Rectal smooth muscle tissue (tissue), 1 donor: ENCODE measurements around the gene NUP210.
"Not testable (repeated sequence)": the region's sequence is repeated elsewhere in the genome, so short reads cannot be mapped to it uniquely, and the experiment has no call there.

Experiments
- H3K27ac ChIP-seq: one replicate; pipeline ENCODE4 v1.7.0; 2013; ENCODE audit warnings: low read depth, low read length, inconsistent platforms
- H3K27me3 ChIP-seq: one replicate; pipeline ENCODE4 v1.7.0; 2013; ENCODE audit warnings: low read length; ENCODE audit not compliant: control insufficient read depth, insufficient read depth
- H3K36me3 ChIP-seq: one replicate; pipeline ENCODE4 v1.7.0; 2013; ENCODE audit warnings: low read length; ENCODE audit not compliant: control insufficient read depth, insufficient read depth
- H3K4me1 ChIP-seq: one replicate; pipeline ENCODE4 v1.7.0; 2013; ENCODE audit warnings: low read length; ENCODE audit not compliant: control insufficient read depth, insufficient read depth
- H3K4me3 ChIP-seq: one replicate; pipeline ENCODE4 v1.7.0; 2013; ENCODE audit warnings: low read length
- H3K9ac ChIP-seq: one replicate; pipeline ENCODE4 v1.7.0; 2013; ENCODE audit warnings: low read length

The NUP210 gene

DNA sequence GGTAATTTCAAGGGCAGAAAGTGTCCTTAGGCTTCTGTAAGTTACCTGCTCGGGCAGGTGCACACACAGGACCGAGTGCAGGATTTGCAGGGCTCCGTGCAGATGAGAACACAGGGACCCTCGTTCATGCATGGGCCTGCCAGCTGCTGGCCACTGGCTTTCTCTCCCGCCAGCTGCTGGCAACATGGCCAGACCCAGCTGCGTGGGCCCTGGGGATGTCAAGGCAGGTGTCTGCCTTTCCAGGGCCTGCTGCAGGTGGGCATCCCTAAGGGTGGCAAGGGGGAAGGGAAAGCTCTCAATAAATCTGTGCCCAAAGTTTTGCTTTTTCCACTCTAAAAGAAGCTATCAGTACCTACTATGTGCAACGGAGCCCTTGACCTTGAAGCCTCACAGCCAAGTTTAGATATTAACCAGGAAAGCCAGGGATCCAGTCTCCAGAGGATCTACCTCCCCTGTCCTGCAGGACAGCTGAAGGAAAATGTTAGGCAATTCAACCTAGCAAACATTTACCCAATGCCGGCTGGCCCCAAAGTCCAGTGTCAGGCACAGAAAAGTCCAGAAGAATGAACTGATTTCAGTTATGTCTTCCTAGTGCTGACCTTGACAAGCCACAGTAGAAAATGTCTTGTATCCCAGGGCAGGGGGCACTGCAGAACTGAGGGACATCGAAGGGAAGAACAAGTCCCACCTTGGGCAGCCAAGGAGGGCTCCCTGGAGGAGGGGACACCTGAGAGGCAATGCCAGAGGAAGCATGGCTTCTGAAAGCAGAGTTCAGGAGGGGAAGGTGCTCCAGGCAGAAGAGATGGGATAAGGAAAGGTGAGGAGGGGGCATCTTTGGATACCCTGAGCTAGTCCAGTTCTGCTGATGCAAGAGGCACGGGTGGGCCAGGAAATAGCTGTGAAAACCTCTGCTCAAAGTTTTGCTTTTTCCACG lies 26.4 kb downstream of the NUP210 start:
- Histone ChIP-seq H3K36me3 (no peaks in the 10 kb centered on the region), H3K9ac (no peak overlapping the region), H3K4me3 (no peak overlapping the region), H3K27ac (no peak overlapping the region), H3K27me3 (no peaks in the 10 kb centered on the region), H3K4me1 (no peaks in the 10 kb centered on the region)

DNA sequence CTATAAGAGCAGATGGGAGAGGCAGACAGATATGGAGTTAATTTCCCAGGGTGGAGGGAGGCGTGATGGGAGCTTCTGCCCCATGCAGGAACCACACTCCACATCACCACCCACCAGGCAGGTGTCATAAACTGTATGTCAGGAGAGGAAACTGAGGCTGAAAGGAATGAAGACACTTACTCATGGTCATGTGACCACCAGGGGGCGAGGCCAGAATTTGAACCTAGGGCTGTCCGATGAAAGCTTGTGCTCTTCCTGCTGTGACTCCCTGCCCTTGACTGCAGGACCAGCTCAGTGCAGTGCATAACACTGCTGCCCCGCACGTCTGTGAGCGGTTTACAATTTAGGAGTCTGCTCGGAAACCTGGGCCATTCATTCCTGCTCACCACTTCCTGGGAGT lies 28.8 kb downstream of the NUP210 start:
- Histone ChIP-seq H3K36me3 (peaks cover 2% of the 10 kb centered on the region), H3K27ac (no peak overlapping the region)

GRCh38 chr3:13389378-13389777 lies 30.7 kb downstream of the NUP210 start:
- Histone ChIP-seq H3K9ac (no peak overlapping the region), H3K36me3 (peaks cover 2% of the 10 kb centered on the region), H3K4me3 (no peak overlapping the region), H3K4me1 (no peaks in the 10 kb centered on the region), H3K27ac (no peak overlapping the region), H3K27me3 (no peaks in the 10 kb centered on the region)

More for the DNA sequence above, 28.8 kb downstream of the NUP210 start:
- Histone ChIP-seq H3K4me1 (no peaks in the 10 kb centered on the region), H3K4me3 (no peak overlapping the region), H3K9ac (no peak overlapping the region), H3K27me3 (no peaks in the 10 kb centered on the region)

DNA sequence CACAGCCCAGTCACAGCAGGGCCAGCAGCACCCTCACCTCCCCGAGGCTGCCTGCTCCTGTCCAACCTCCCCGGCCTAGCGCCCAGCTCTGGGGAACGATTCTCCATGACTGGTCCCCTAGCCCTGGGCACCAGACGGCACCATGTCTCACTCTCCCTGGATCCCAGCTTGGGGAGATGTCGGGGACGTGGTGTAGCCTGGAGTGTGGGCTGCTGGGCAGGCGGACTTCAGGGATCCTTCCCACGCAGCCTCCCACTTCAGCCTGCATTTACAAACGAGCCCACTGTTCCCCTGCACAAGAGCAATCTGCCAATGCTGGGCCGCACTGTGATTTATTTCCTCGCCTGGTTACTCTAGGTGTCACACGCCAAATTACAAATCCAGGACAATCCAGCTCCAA lies 31.3 kb downstream of the NUP210 start:
- H3K36me3 ChIP-seq = peaks cover 2% of the 10 kb centered on the region

GRCh38 chr3:13385373-13385965 lies 34.7 kb downstream of the NUP210 start:
- Histone ChIP-seq H3K9ac (no peak overlapping the region), H3K36me3 (peaks cover 2% of the 10 kb centered on the region), H3K27ac (no peak overlapping the region), H3K4me3 (no peak overlapping the region), H3K4me1 (no peaks in the 10 kb centered on the region), H3K27me3 (no peaks in the 10 kb centered on the region)

More for the DNA sequence above, 31.3 kb downstream of the NUP210 start:
- no peaks in the 10 kb centered on the region for H3K4me1 ChIP-seq
- no peak overlapping the region for H3K27ac ChIP-seq
- no peaks in the 10 kb centered on the region for H3K27me3 ChIP-seq
- no peak overlapping the region for H3K4me3 ChIP-seq
- no peak overlapping the region for H3K9ac ChIP-seq

DNA sequence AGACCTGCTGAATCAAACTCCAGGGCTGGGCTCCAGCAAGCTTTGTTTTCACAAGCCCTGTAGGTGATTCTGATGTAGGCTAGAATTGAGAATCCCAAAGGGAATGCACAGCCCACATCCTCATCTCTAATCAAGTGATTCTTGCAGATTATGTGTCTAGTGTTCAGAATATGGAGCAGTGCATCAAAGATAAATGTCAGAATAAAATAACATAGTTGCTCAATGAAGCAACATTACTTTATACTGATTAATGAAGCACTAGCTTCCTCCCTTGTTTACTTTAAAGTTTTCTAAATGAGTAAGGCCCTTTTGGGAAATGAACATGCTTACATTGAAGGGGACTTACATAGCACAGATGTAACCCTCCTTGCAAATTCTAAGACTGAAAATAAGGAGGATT lies 39.2 kb downstream of the NUP210 start:
- H3K9ac ChIP-seq = no peak overlapping the region
- no peak overlapping the region for H3K4me3 ChIP-seq
- H3K36me3 ChIP-seq = peaks cover 3% of the 10 kb centered on the region
- no peaks in the 10 kb centered on the region for H3K27me3 ChIP-seq
- no peaks in the 10 kb centered on the region for H3K4me1 ChIP-seq
- no peak overlapping the region for H3K27ac ChIP-seq

GRCh38 chr3:13379201-13379830 lies 40.8 kb downstream of the NUP210 start:
- Histone ChIP-seq H3K36me3 (peaks cover 5% of the 10 kb centered on the region), H3K9ac (no peak overlapping the region), H3K4me3 (no peak overlapping the region), H3K4me1 (no peaks in the 10 kb centered on the region), H3K27me3 (no peaks in the 10 kb centered on the region), H3K27ac (no peak overlapping the region)

DNA sequence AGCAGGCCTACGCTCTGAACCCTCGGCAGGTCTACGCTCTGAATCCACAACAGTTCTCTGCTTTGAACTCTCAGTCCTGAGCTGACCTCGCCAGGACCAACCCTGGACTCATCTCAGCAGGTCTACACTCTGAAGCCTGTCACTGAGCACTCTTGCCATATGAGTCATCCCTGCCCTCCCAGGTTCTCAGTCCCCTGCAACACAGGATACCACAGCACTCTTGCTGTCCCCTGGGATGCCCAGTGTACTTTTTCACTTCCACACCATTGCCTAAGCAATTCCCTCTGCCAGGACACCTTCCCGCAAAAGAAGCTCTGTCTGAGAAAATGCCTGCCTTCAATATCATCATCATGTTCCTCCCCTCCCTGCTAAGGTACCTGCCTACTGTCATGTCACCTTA lies 42.0 kb downstream of the NUP210 start:
- no peak overlapping the region for H3K4me3 ChIP-seq
- H3K36me3 ChIP-seq = peaks cover 9% of the 10 kb centered on the region
- H3K27me3 ChIP-seq = no peaks in the 10 kb centered on the region
- no peak overlapping the region for H3K9ac ChIP-seq
- H3K27ac ChIP-seq = no peak overlapping the region
- H3K4me1 ChIP-seq = no peaks in the 10 kb centered on the region

DNA sequence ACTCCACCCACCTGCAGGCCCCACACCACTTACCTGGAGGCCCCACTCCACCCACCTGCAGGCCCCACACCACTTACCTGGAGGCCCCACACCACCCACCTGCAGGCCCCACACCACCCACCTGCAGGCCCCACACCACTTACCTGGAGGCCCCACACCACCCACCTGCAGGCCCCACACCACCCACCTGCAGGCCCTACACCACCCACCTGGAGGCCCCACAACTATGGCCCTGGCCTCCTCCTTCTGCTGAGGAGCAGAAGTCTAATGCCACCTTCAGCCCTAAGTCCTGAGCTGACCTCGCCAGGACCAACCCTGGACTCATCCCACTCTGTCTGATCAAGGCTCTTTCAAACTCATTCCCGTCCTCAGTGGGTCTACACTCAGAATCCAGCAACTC lies 42.4 kb downstream of the NUP210 start:
- H3K36me3 ChIP-seq, H3K27ac ChIP-seq, H3K27me3 ChIP-seq, H3K4me1 ChIP-seq, H3K4me3 ChIP-seq, H3K9ac ChIP-seq: not testable (repeated sequence)

- H3K4me1 ChIP-seq = no peaks in the 10 kb centered on the region
- H3K36me3 ChIP-seq = peaks cover 10% of the 10 kb centered on the region
Observed at GRCh38 chr3:13377021-13377420, 43.1 kb downstream of the NUP210 start.

GRCh38 chr3:13376091-13376490 lies 44.0 kb downstream of the NUP210 start:
- Histone ChIP-seq H3K27ac (no peak overlapping the region), H3K4me3 (no peak overlapping the region), H3K4me1 (no peaks in the 10 kb centered on the region), H3K9ac (no peak overlapping the region), H3K36me3 (peaks cover 11% of the 10 kb centered on the region), H3K27me3 (no peaks in the 10 kb centered on the region)

More at GRCh38 chr3:13377021-13377420, 43.1 kb downstream of the NUP210 start:
- Histone ChIP-seq H3K4me3 (no peak overlapping the region), H3K9ac (no peak overlapping the region), H3K27ac (no peak overlapping the region), H3K27me3 (no peaks in the 10 kb centered on the region)

- no peak overlapping the region for H3K9ac ChIP-seq
- H3K4me1 ChIP-seq = no peaks in the 10 kb centered on the region
- H3K27me3 ChIP-seq = no peaks in the 10 kb centered on the region
- peaks cover 11% of the 10 kb centered on the region for H3K36me3 ChIP-seq
- H3K4me3 ChIP-seq = no peak overlapping the region
- H3K27ac ChIP-seq = no peak overlapping the region
Observed at GRCh38 chr3:13375464-13375863, 44.7 kb downstream of the NUP210 start.
